ENCODE data around the gene ZNF221. TPM values are rescaled to one million over a fixed set of nuclear protein-coding genes. Genes with fewer than 3 reads are reported as not detected.
A peak's percentile ranks its signal among the peaks of the same experiment; 100 is the strongest.
"Not testable (repeated sequence)": the region's sequence is repeated elsewhere in the genome, so short reads cannot be mapped to it uniquely, and the experiment has no call there.

ZNF221 gene
- total and polyA plus RNA-seq, 4 donors, result 6.2 to 18.3 (median 13.3) TPM

DNA sequence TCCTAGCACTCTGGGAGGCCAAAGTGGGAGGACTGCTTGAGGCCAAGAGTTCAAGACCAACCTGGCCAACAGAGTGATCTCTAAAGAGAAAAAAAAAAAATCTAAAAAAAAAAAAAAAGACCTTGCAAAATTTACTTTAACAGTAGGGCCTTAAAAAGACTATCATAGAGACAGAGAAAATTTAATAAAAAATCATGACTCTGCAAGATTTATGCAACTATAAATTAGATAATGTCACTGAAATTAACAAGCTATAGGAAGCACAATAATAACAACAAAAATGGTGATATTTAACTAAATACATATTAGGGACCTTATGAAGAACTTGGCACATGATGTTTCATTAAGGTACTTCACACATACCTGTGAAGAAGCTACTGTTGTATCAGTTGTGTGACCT is 27.2 kb upstream of the ZNF221 start:
- no peak for DNase-seq (ENCODE audit: low read depth in 4 of 6, low spot score in 6 of 6)
- H3K27me3 ChIP-seq (ENCODE audit: control insufficient read depth, insufficient read depth, low read length), result no peaks in the 10 kb centered on the region
- peaks cover 46% of the 10 kb centered on the region for H3K36me3 ChIP-seq (ENCODE audit: control insufficient read depth, insufficient read depth, low read length)
- H3K4me1 ChIP-seq (ENCODE audit: control insufficient read depth, insufficient read depth, low read length), result no peaks in the 10 kb centered on the region
- no peak overlapping the region for H3K4me3 ChIP-seq (ENCODE audit: low read depth, low read length)
- peaks cover under 1% of the 10 kb centered on the region for H3K9me3 ChIP-seq (ENCODE audit: control insufficient read depth, insufficient read depth, low read length)
- no peak overlapping the region for H3K27ac ChIP-seq (ENCODE audit: low read depth, low read length)

DNA sequence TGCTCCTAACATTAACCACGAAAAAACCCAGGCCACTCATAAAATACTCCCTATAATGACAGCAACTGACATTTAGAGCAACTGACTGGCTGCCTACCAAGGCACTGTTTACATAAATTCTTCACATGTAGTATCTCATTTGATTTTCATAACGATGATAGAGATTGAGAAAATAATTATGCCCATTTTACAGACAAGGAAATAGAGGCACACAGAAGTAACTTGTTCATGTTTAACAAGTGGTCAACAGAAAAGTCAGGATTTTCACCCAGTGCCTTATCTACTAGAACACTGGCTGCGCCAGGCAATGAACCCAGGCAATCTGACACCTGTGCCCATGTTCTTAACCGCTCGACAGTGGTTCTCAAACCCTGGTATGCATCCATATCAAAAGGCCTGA is 22.2 kb upstream of the ZNF221 start:
- Histone ChIP-seq H3K4me1 (ENCODE audit: control insufficient read depth, insufficient read depth, low read length) (no peaks in the 10 kb centered on the region), H3K27me3 (ENCODE audit: control insufficient read depth, insufficient read depth, low read length) (no peaks in the 10 kb centered on the region), H3K27ac (ENCODE audit: low read depth, low read length) (no peak overlapping the region), H3K4me3 (ENCODE audit: low read depth, low read length) (no peak overlapping the region), H3K36me3 (ENCODE audit: control insufficient read depth, insufficient read depth, low read length) (peaks cover 55% of the 10 kb centered on the region), H3K9me3 (ENCODE audit: control insufficient read depth, insufficient read depth, low read length) (no peaks in the 10 kb centered on the region)
- no peak for DNase-seq (ENCODE audit: low read depth in 4 of 6, low spot score in 6 of 6)
- 96% methylated on average over 3 of the region's 5 CpGs for WGBS (ENCODE audit: insufficient coverage)

DNA sequence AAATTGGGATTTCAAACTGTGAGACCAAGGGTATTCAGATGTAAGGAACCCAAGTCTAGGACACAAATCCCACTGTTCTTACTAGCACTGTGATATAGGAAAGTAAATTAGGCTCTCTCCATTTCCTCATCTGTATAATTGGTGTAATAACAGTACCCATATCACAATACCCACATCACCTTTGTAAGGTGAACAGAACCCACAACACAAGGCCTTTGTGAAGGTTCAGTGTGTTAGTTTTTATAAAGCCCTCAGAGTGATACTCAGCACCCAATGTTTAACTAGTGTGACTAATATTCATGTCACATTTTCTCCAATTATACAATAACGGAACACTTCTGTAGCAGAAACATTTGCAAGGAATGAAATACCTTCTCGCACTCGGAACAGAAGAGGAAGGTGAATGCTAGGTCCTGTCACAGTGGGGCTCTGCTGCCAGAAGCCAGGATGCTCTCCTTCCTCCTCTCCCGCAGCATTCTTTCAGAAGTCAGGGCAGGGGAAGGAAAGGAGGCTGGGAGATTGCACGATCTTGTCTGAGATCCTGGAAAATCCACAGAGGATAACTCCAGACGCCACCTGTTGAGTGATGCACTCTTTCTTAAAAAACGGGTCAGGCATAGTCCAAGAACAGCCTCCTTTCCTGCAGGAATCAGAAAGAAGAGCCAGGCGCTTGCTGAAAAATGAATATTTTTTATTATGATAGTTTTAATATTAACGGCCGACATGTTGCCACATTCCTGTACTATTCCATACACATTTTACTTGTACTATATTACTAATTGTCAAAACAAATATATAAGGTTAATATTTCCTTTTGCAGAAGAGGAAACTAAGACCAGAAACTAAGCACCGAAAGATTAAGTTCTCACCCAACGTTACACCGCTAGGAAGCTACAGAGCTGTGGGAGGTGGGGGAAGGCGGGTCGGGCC is 16.7 kb upstream of the ZNF221 start:
- no peaks in the 10 kb centered on the region for H3K9me3 ChIP-seq (ENCODE audit: control insufficient read depth, insufficient read depth, low read length)
- no peaks in the 10 kb centered on the region for H3K27me3 ChIP-seq (ENCODE audit: control insufficient read depth, insufficient read depth, low read length)
- WGBS (ENCODE audit: insufficient coverage), result 17% methylated on average over 8 of the region's 15 CpGs
- H3K36me3 ChIP-seq (ENCODE audit: control insufficient read depth, insufficient read depth, low read length), result peaks cover 22% of the 10 kb centered on the region
- peak in 2 of 6 donors; percentile 9 to 11 for DNase-seq (ENCODE audit: low read depth in 4 of 6, low spot score in 6 of 6)
- peak overlapping the region; percentile 91 for H3K27ac ChIP-seq (ENCODE audit: low read depth, low read length)
- H3K4me3 ChIP-seq (ENCODE audit: low read depth, low read length), result peak overlapping the region; percentile 88
- H3K4me1 ChIP-seq (ENCODE audit: control insufficient read depth, insufficient read depth, low read length), result peaks cover 3% of the 10 kb centered on the region

DNA sequence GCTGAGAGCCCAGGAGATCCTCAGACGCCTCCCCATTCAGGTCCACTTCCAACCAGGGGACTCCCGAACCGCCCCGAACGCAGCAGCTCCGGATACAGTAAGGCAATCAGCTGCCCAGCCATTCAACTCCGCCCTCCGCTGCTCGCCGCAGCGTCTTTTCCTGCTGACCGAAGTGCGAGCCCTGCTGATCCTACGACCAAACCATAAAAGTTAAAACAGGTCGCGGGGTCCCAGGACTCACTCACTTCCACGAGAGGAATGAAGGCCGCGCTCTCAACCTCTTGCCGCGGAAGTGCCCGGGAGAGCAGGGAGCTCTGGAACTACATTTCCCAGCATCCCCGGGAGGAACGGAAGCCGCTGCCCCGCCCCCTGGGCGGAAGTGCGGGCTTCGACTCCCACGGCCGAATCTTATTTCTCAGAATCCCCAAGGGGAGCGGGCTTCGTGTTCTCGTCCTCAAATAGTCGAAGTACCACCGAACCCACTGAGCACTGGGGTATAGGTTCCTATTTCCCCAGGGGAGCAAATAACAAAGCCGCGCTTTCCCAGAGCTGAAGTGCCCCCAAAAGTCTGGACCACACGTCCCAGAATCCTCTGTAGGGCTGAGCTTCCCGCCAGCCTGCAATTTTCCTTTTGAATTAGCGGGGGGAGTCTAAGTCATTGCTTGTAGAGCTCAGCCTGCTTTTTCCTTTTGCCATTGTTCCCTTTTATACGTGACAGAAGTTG is 15.9 kb upstream of the ZNF221 start, which contains the start of gene ZNF45:
Gene ZNF45 (minus strand): TSS at position 298 of the 724 bp plus-strand sequence. CDS start 13,097 bp downstream, outside the sequence.
- Histone ChIP-seq H3K27me3 (ENCODE audit: control insufficient read depth, insufficient read depth, low read length) (no peaks in the 10 kb centered on the region), H3K27ac (ENCODE audit: low read depth, low read length) (peak within 1 kb of the TSS; percentile 91), H3K36me3 (ENCODE audit: control insufficient read depth, insufficient read depth, low read length) (peaks cover 14% of the 10 kb centered on the region), H3K4me1 (ENCODE audit: control insufficient read depth, insufficient read depth, low read length) (peaks cover 3% of the 10 kb centered on the region), H3K9me3 (ENCODE audit: control insufficient read depth, insufficient read depth, low read length) (no peaks in the 10 kb centered on the region), H3K4me3 (ENCODE audit: low read depth, low read length) (peak within 1 kb of the TSS; percentile 88)
- DNase-seq (ENCODE audit: low read depth in 4 of 6, low spot score in 6 of 6), result peak; percentile 87 to 98 (median 93)
- 0% methylated on average over 41 of the region's 42 CpGs for WGBS (ENCODE audit: insufficient coverage)

DNA sequence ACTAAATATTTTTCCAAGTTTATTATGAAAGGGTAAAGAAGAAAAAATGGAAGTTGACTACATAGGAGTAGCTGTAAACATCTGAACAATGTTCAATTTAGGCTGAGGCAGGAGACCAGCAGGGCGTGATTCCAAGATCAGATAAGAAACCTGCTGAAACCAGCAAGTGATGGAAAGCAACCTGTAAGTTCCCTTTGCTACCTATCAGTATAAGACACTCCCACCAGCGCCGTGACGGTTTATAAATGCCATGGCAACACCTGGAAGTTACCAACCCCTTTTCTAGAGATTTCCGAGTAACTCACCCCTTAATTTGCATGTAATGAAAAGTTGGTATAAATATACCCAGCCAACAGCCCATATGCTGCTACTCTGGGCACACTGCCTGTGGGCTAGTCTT is 14.8 kb upstream of the ZNF221 start:
- Histone ChIP-seq H3K27me3 (ENCODE audit: control insufficient read depth, insufficient read depth, low read length) (no peaks in the 10 kb centered on the region), H3K4me3 (ENCODE audit: low read depth, low read length) (no peak overlapping the region), H3K4me1 (ENCODE audit: control insufficient read depth, insufficient read depth, low read length) (peaks cover 3% of the 10 kb centered on the region), H3K9me3 (ENCODE audit: control insufficient read depth, insufficient read depth, low read length) (no peaks in the 10 kb centered on the region), H3K27ac (ENCODE audit: low read depth, low read length) (no peak overlapping the region), H3K36me3 (ENCODE audit: control insufficient read depth, insufficient read depth, low read length) (peaks cover 9% of the 10 kb centered on the region)
- no peak for DNase-seq (ENCODE audit: low read depth in 4 of 6, low spot score in 6 of 6)
- WGBS (ENCODE audit: insufficient coverage), result 89% methylated on average over 1 of the region's 5 CpGs

DNA sequence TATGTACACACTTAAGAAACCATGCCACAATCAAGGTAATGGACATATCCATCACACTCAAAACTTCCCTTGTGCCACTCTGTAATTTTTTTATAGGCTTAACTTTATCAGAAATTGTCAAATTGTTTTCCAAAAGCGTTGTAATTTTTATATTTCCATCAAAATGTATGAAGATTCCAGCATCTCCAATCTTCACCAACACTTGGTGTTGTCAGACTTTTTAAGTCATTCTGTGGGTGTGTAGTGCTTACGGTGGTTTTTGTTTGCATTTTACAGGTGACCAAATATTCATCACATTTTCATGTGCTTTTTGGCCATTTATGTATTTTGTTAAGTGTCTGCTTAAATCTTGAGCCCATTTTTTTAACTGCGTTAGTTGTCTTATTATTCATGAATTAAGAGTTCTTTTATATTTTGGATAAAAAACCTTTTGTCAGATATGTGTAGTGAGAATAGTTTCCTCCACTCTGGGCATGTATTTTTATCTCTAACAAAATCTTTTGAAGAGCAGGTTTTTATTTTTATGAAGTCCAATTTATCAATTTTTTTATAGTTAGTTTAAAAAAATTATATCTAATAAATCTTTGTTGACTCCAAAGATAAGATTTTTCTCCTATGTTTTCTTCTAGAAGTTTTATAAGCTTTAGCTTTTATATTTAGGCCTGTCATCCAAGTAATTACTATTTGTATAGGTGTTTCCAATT is 11.3 kb upstream of the ZNF221 start:
- H3K27ac ChIP-seq (ENCODE audit: low read depth, low read length), result no peak overlapping the region
- no peaks in the 10 kb centered on the region for H3K27me3 ChIP-seq (ENCODE audit: control insufficient read depth, insufficient read depth, low read length)
- no peaks in the 10 kb centered on the region for H3K9me3 ChIP-seq (ENCODE audit: control insufficient read depth, insufficient read depth, low read length)
- WGBS (ENCODE audit: insufficient coverage), result no CpG with 5 or more reads among the region's 3 CpGs
- DNase-seq (ENCODE audit: low read depth in 4 of 6, low spot score in 6 of 6), result no peak
- H3K36me3 ChIP-seq (ENCODE audit: control insufficient read depth, insufficient read depth, low read length), result no peaks in the 10 kb centered on the region
- H3K4me3 ChIP-seq (ENCODE audit: low read depth, low read length), result no peak overlapping the region
- H3K4me1 ChIP-seq (ENCODE audit: control insufficient read depth, insufficient read depth, low read length), result no peaks in the 10 kb centered on the region

DNA sequence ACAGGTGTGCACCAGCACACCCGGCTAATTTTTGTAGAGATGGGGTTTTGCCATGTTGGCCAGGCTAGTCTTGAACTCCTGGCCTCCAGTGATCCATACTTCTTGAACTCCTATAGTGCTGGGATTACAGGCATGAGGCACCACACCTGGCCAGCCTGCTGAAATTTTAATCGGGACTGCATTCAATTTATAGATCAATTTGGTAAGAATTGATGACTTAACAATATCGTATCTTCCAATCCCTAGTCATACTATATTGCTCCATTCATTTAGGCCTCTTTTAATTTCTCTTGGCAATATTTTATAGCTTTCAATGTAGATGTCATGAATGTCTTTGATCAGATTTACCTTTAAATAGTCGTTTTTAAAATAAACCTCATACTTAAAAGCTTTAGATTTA is 10.3 kb upstream of the ZNF221 start:
- Histone ChIP-seq H3K4me3 (ENCODE audit: low read depth, low read length) (no peak overlapping the region), H3K27me3 (ENCODE audit: control insufficient read depth, insufficient read depth, low read length) (no peaks in the 10 kb centered on the region), H3K4me1 (ENCODE audit: control insufficient read depth, insufficient read depth, low read length) (no peaks in the 10 kb centered on the region), H3K36me3 (ENCODE audit: control insufficient read depth, insufficient read depth, low read length) (no peaks in the 10 kb centered on the region), H3K9me3 (ENCODE audit: control insufficient read depth, insufficient read depth, low read length) (no peaks in the 10 kb centered on the region), H3K27ac (ENCODE audit: low read depth, low read length) (no peak overlapping the region)
- DNase-seq (ENCODE audit: low read depth in 4 of 6, low spot score in 6 of 6), result no peak
- WGBS (ENCODE audit: insufficient coverage), result 67% methylated on average over 1 of the region's 4 CpGs

DNA sequence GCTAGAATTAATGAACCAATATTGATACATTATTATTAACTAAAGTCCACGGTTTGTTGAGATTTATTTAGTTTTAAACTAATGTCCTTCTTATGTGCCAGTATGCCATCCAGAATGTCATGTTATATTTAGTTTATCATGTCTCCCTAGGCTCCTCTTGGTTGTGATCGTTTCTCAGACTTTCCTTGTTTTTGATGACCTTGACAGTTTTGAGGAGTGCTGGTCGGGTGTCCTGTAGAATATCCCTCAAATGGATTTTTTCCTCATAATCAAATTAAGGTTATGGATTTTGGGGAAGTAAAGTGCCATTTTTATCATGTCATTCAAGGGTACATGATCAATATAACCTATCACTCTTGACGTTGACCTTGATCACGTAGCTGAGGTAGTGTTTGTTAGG is 9.8 kb upstream of the ZNF221 start:
- Histone ChIP-seq H3K36me3 (ENCODE audit: control insufficient read depth, insufficient read depth, low read length) (no peaks in the 10 kb centered on the region), H3K4me3 (ENCODE audit: low read depth, low read length) (no peak overlapping the region), H3K9me3 (ENCODE audit: control insufficient read depth, insufficient read depth, low read length) (no peaks in the 10 kb centered on the region), H3K27ac (ENCODE audit: low read depth, low read length) (no peak overlapping the region), H3K4me1 (ENCODE audit: control insufficient read depth, insufficient read depth, low read length) (no peaks in the 10 kb centered on the region), H3K27me3 (ENCODE audit: control insufficient read depth, insufficient read depth, low read length) (no peaks in the 10 kb centered on the region)
- DNase-seq (ENCODE audit: low read depth in 4 of 6, low spot score in 6 of 6), result no peak
- WGBS (ENCODE audit: insufficient coverage), result no CpG with 5 or more reads among the region's 5 CpGs

DNA sequence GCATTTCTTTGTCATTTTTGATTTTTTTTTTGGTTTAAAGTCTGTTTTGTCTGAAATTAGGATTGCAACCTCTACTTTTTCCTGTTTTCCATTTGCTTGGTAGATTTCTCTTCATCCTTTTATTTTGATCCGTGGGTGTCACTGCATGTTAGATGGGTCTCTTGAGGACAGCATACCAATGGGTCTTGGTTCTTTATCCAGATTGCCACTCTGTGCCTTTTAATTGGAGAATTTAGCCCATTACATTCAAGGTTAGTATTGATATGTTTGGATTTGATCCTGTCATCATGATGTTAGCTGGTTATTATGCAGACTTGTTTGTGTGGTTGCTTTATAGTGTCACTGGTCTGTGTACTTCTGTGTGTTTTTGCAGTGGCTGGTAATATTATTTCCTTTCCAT is 3.6 kb upstream of the ZNF221 start:
- not testable (repeated sequence) for H3K9me3 ChIP-seq (ENCODE audit: control insufficient read depth, insufficient read depth, low read length); H3K4me3 ChIP-seq (ENCODE audit: low read depth, low read length); H3K36me3 ChIP-seq (ENCODE audit: control insufficient read depth, insufficient read depth, low read length); H3K4me1 ChIP-seq (ENCODE audit: control insufficient read depth, insufficient read depth, low read length); DNase-seq (ENCODE audit: low read depth in 4 of 6, low spot score in 6 of 6); H3K27me3 ChIP-seq (ENCODE audit: control insufficient read depth, insufficient read depth, low read length); H3K27ac ChIP-seq (ENCODE audit: low read depth, low read length)
- no CpG with 5 or more reads among the region's 1 CpG for WGBS (ENCODE audit: insufficient coverage)
